Measurements from ENCODE around the gene MBP. TPM values are rescaled to one million over a fixed set of nuclear protein-coding genes. Genes with fewer than 3 reads are reported as not detected.

The MBP gene
- total RNA-seq, 6 experiments from 2014 or later, result 0.05 to 0.23 (median 0.12) TPM; not detected in 1

- no peak for TF ChIP-seq CTCF (IDR thresholded peaks at IDR 0.05)
- Mint-ChIP-seq H3K27me3 (ENCODE audit: insufficient read depth) (no peaks in the 10 kb centered on the region), H3K27ac (no peak overlapping the region), H3K4me1 (ENCODE audit: low read depth) (no peaks in the 10 kb centered on the region), H3K9me3 (no peaks in the 10 kb centered on the region), H3K36me3 (ENCODE audit: low read depth) (peaks cover 41% of the 10 kb centered on the region), H3K4me3 (no peak overlapping the region)
- no peak for DNase-seq
Observed at GRCh38 chr18:76963936-76964335, 168.6 kb downstream of the MBP start.

DNA sequence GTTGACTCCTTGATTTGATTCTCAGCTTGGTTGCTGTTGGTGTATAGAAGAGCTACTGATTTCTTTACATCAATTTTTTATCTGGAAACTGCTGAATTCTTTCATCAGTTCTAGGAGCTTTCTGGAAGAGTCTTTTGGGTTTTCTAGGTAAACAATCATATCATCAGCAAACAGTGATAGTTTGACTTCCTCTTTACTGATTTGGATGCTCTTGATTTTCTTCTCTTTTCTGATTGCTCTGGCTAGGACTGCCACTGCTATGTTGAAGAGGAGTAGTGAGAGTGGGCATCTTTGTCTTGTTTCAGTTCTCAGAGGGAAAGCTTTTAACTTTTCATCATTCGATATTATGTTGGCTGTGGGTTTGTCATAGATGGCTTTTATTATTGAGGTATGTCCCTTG lies 169.7 kb downstream of the MBP start:
- H3K4me3 Mint-ChIP-seq, result no peak overlapping the region
- DNase-seq, result no peak
- H3K27me3 Mint-ChIP-seq (ENCODE audit: insufficient read depth), result no peaks in the 10 kb centered on the region
- no peaks in the 10 kb centered on the region for H3K9me3 Mint-ChIP-seq
- peaks cover 41% of the 10 kb centered on the region for H3K36me3 Mint-ChIP-seq (ENCODE audit: low read depth)
- no peak for TF ChIP-seq CTCF (IDR thresholded peaks at IDR 0.05)
- no peak overlapping the region for H3K27ac Mint-ChIP-seq
- no peaks in the 10 kb centered on the region for H3K4me1 Mint-ChIP-seq (ENCODE audit: low read depth)

- DNase-seq, result no peak
- H3K36me3 Mint-ChIP-seq (ENCODE audit: low read depth), result peaks cover 45% of the 10 kb centered on the region
- H3K27ac Mint-ChIP-seq, result no peak overlapping the region
- no peaks in the 10 kb centered on the region for H3K9me3 Mint-ChIP-seq
- no peak for TF ChIP-seq CTCF (IDR thresholded peaks at IDR 0.05)
- no peaks in the 10 kb centered on the region for H3K4me1 Mint-ChIP-seq (ENCODE audit: low read depth)
- no peaks in the 10 kb centered on the region for H3K27me3 Mint-ChIP-seq (ENCODE audit: insufficient read depth)
- no peak overlapping the region for H3K4me3 Mint-ChIP-seq
Observed at GRCh38 chr18:76960528-76961035, 172.0 kb downstream of the MBP start.

DNA sequence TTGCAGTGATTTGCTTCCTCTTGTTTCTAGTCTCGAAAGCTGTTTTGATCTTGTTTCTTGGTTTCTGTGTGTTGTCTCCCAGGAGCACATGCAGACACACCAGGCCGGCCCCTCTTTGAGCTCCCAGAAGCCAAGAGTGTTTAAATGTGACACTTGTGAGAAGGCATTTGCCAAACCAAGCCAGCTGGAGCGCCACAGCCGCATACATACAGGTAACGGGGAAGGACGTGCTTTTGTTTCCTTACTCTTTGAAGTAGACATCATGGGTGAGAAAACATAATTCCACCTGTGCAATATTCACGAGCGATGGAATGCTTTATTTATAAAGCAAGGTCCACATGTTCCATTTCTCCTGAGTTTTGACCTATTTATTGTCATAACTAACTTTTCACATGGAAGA lies 173.0 kb downstream of the MBP start:
- H3K9me3 Mint-ChIP-seq, result no peaks in the 10 kb centered on the region
- H3K4me1 Mint-ChIP-seq (ENCODE audit: low read depth), result no peaks in the 10 kb centered on the region
- H3K27ac Mint-ChIP-seq, result no peak overlapping the region
- no peaks in the 10 kb centered on the region for H3K27me3 Mint-ChIP-seq (ENCODE audit: insufficient read depth)
- DNase-seq, result no peak
- peaks cover 41% of the 10 kb centered on the region for H3K36me3 Mint-ChIP-seq (ENCODE audit: low read depth)
- TF ChIP-seq CTCF (IDR thresholded peaks at IDR 0.05), result no peak
- no peak overlapping the region for H3K4me3 Mint-ChIP-seq

- TF ChIP-seq CTCF (IDR thresholded peaks at IDR 0.05), result no peak
- DNase-seq, result no peak
- Mint-ChIP-seq H3K4me3 (no peak overlapping the region), H3K36me3 (ENCODE audit: low read depth) (peaks cover 41% of the 10 kb centered on the region), H3K4me1 (ENCODE audit: low read depth) (no peaks in the 10 kb centered on the region), H3K9me3 (no peaks in the 10 kb centered on the region), H3K27me3 (ENCODE audit: insufficient read depth) (no peaks in the 10 kb centered on the region), H3K27ac (no peak overlapping the region)
Observed at GRCh38 chr18:76958692-76959341, 173.8 kb downstream of the MBP start.
